Measurements from ENCODE around the gene MYCBP2. TPM values are rescaled to one million over a fixed set of nuclear protein-coding genes. Genes with fewer than 3 reads are reported as not detected.
"Not testable (repeated sequence)": the region's sequence is repeated elsewhere in the genome, so short reads cannot be mapped to it uniquely, and the experiment has no call there.

Gene MYCBP2
- total RNA-seq, 1 donor from 2014 or later = 61.1 TPM

DNA sequence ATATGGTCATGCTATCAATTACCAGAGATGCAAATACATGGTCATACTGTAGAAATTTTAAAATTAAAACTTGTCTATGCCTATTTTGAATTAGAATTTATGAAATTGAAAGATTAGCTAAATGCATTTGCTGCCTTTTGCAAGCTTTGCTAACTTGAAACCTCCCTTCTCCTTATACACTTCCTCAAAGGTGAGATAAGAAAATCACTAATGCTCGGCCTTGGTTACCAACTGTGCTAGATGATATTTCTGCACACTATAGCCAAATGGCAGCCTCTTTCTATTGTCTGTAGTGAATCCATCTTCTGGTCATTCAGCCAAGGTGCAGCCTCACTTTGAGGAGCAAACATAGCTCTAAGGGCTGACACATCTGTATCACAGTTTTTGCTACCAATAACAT is 31.1 kb upstream of the MYCBP2 start:
- Histone ChIP-seq H3K4me3 (ENCODE audit: low read length in 3 of 3) (no peak overlapping the region), H3K9me3 (ENCODE audit: control insufficient read depth in 3 of 3, low read length in 3 of 3) (no peaks in the 10 kb centered on the region), H3K4me1 (ENCODE audit: control insufficient read depth in 3 of 3, insufficient read depth in 3 of 3, low read length in 3 of 3) (no peaks in the 10 kb centered on the region), H3K9ac (ENCODE audit: low read depth in 1 of 3, low read length in 3 of 3) (no peak overlapping the region), H3K27ac (ENCODE audit: low read depth, low read length) (no peak overlapping the region), H3K36me3 (ENCODE audit: control insufficient read depth in 3 of 3, insufficient read depth in 3 of 3, low read length in 3 of 3) (no peaks in the 10 kb centered on the region), H3K27me3 (ENCODE audit: control insufficient read depth in 3 of 3, insufficient read depth in 3 of 3, low read length in 3 of 3) (no peaks in the 10 kb centered on the region)

DNA sequence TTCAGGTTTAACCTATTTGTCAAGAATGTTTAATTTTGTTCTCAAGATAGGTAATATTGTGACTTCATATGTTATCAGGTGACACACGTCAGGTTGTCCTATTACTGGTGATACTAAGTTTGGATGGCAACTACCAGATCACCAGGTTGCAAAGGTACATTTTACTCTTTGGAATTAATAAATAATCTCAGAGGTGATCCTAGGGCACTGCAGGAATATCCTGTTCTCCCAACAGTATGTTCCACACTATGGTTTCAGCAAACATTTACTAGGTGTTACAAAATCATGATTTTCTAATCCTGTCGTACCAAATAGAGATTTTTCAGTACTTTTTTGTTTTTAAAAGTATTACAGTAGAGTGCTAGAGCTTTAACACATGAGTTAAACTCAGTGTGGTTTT is 29.3 kb upstream of the MYCBP2 start:
- Histone ChIP-seq H3K4me1 (ENCODE audit: control insufficient read depth in 3 of 3, insufficient read depth in 3 of 3, low read length in 3 of 3) (no peaks in the 10 kb centered on the region), H3K9ac (ENCODE audit: low read depth in 1 of 3, low read length in 3 of 3) (no peak overlapping the region), H3K27me3 (ENCODE audit: control insufficient read depth in 3 of 3, insufficient read depth in 3 of 3, low read length in 3 of 3) (no peaks in the 10 kb centered on the region), H3K9me3 (ENCODE audit: control insufficient read depth in 3 of 3, low read length in 3 of 3) (no peaks in the 10 kb centered on the region), H3K36me3 (ENCODE audit: control insufficient read depth in 3 of 3, insufficient read depth in 3 of 3, low read length in 3 of 3) (no peaks in the 10 kb centered on the region), H3K27ac (ENCODE audit: low read depth, low read length) (no peak overlapping the region), H3K4me3 (ENCODE audit: low read length in 3 of 3) (no peak overlapping the region)

- no peaks in the 10 kb centered on the region for H3K36me3 ChIP-seq (ENCODE audit: control insufficient read depth in 3 of 3, insufficient read depth in 3 of 3, low read length in 3 of 3)
- no peak overlapping the region for H3K27ac ChIP-seq (ENCODE audit: low read depth, low read length)
- H3K9ac ChIP-seq (ENCODE audit: low read depth in 1 of 3, low read length in 3 of 3) = no peak overlapping the region
- H3K4me1 ChIP-seq (ENCODE audit: control insufficient read depth in 3 of 3, insufficient read depth in 3 of 3, low read length in 3 of 3) = no peaks in the 10 kb centered on the region
- no peaks in the 10 kb centered on the region for H3K9me3 ChIP-seq (ENCODE audit: control insufficient read depth in 3 of 3, low read length in 3 of 3)
- H3K4me3 ChIP-seq (ENCODE audit: low read length in 3 of 3) = no peak overlapping the region
- no peaks in the 10 kb centered on the region for H3K27me3 ChIP-seq (ENCODE audit: control insufficient read depth in 3 of 3, insufficient read depth in 3 of 3, low read length in 3 of 3)
These were observed 27.1 kb upstream of the MYCBP2 start for GRCh38 chr13:77353995-77354394.

GRCh38 chr13:77351315-77351714 is 24.4 kb upstream of the MYCBP2 start:
- H3K27me3 ChIP-seq (ENCODE audit: control insufficient read depth in 3 of 3, insufficient read depth in 3 of 3, low read length in 3 of 3) = no peaks in the 10 kb centered on the region
- no peak overlapping the region for H3K4me3 ChIP-seq (ENCODE audit: low read length in 3 of 3)
- no peak overlapping the region for H3K9ac ChIP-seq (ENCODE audit: low read depth in 1 of 3, low read length in 3 of 3)
- no peaks in the 10 kb centered on the region for H3K4me1 ChIP-seq (ENCODE audit: control insufficient read depth in 3 of 3, insufficient read depth in 3 of 3, low read length in 3 of 3)
- H3K36me3 ChIP-seq (ENCODE audit: control insufficient read depth in 3 of 3, insufficient read depth in 3 of 3, low read length in 3 of 3) = no peaks in the 10 kb centered on the region
- no peak overlapping the region for H3K27ac ChIP-seq (ENCODE audit: low read depth, low read length)
- H3K9me3 ChIP-seq (ENCODE audit: control insufficient read depth in 3 of 3, low read length in 3 of 3) = no peaks in the 10 kb centered on the region

DNA sequence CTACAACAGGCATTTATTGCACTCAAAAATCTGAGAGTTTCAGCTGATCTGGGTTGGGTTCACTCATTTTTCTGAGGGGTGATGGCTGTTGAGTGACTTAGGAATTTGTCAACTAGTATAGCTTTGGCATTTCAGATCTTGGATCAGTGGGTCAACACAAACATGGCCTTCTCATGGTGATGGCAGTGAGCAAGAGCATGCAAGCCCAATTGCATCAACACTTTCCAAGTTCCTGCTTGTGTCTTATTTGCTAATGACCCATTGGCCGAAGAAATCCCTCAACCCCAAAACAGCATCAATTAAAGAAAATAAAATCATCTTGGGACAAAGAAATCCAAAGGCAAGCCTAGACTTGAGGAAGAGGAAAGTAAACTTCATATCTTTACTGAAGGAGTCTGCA is 23.9 kb upstream of the MYCBP2 start:
- H3K9me3 ChIP-seq (ENCODE audit: control insufficient read depth in 3 of 3, low read length in 3 of 3) = no peaks in the 10 kb centered on the region
- H3K27ac ChIP-seq (ENCODE audit: low read depth, low read length) = no peak overlapping the region
- no peak overlapping the region for H3K9ac ChIP-seq (ENCODE audit: low read depth in 1 of 3, low read length in 3 of 3)
- H3K4me1 ChIP-seq (ENCODE audit: control insufficient read depth in 3 of 3, insufficient read depth in 3 of 3, low read length in 3 of 3) = no peaks in the 10 kb centered on the region
- no peak overlapping the region for H3K4me3 ChIP-seq (ENCODE audit: low read length in 3 of 3)
- no peaks in the 10 kb centered on the region for H3K36me3 ChIP-seq (ENCODE audit: control insufficient read depth in 3 of 3, insufficient read depth in 3 of 3, low read length in 3 of 3)
- no peaks in the 10 kb centered on the region for H3K27me3 ChIP-seq (ENCODE audit: control insufficient read depth in 3 of 3, insufficient read depth in 3 of 3, low read length in 3 of 3)

- no peaks in the 10 kb centered on the region for H3K9me3 ChIP-seq (ENCODE audit: control insufficient read depth in 3 of 3, low read length in 3 of 3)
- no peaks in the 10 kb centered on the region for H3K36me3 ChIP-seq (ENCODE audit: control insufficient read depth in 3 of 3, insufficient read depth in 3 of 3, low read length in 3 of 3)
- no peak overlapping the region for H3K9ac ChIP-seq (ENCODE audit: low read depth in 1 of 3, low read length in 3 of 3)
- no peak overlapping the region for H3K27ac ChIP-seq (ENCODE audit: low read depth, low read length)
- H3K4me1 ChIP-seq (ENCODE audit: control insufficient read depth in 3 of 3, insufficient read depth in 3 of 3, low read length in 3 of 3) = no peaks in the 10 kb centered on the region
- H3K4me3 ChIP-seq (ENCODE audit: low read length in 3 of 3) = no peak overlapping the region
- no peaks in the 10 kb centered on the region for H3K27me3 ChIP-seq (ENCODE audit: control insufficient read depth in 3 of 3, insufficient read depth in 3 of 3, low read length in 3 of 3)
These were observed 22.5 kb upstream of the MYCBP2 start for GRCh38 chr13:77349365-77349764.

- H3K27ac ChIP-seq (ENCODE audit: low read depth, low read length); H3K36me3 ChIP-seq (ENCODE audit: control insufficient read depth in 3 of 3, insufficient read depth in 3 of 3, low read length in 3 of 3); H3K27me3 ChIP-seq (ENCODE audit: control insufficient read depth in 3 of 3, insufficient read depth in 3 of 3, low read length in 3 of 3); H3K4me3 ChIP-seq (ENCODE audit: low read length in 3 of 3); H3K9me3 ChIP-seq (ENCODE audit: control insufficient read depth in 3 of 3, low read length in 3 of 3); H3K9ac ChIP-seq (ENCODE audit: low read depth in 1 of 3, low read length in 3 of 3); H3K4me1 ChIP-seq (ENCODE audit: control insufficient read depth in 3 of 3, insufficient read depth in 3 of 3, low read length in 3 of 3): not testable (repeated sequence)
These were observed 20.5 kb upstream of the MYCBP2 start for GRCh38 chr13:77347351-77347750.

- H3K27ac ChIP-seq (ENCODE audit: low read depth, low read length) = no peak overlapping the region
- no peak overlapping the region for H3K4me3 ChIP-seq (ENCODE audit: low read length in 3 of 3)
- H3K4me1 ChIP-seq (ENCODE audit: control insufficient read depth in 3 of 3, insufficient read depth in 3 of 3, low read length in 3 of 3) = no peaks in the 10 kb centered on the region
- H3K9ac ChIP-seq (ENCODE audit: low read depth in 1 of 3, low read length in 3 of 3) = no peak overlapping the region
- H3K27me3 ChIP-seq (ENCODE audit: control insufficient read depth in 3 of 3, insufficient read depth in 3 of 3, low read length in 3 of 3) = no peaks in the 10 kb centered on the region
- H3K9me3 ChIP-seq (ENCODE audit: control insufficient read depth in 3 of 3, low read length in 3 of 3) = no peaks in the 10 kb centered on the region
- no peaks in the 10 kb centered on the region for H3K36me3 ChIP-seq (ENCODE audit: control insufficient read depth in 3 of 3, insufficient read depth in 3 of 3, low read length in 3 of 3)
These were observed 18.4 kb upstream of the MYCBP2 start for GRCh38 chr13:77345150-77345780.

GRCh38 chr13:77343841-77344240 is 16.9 kb upstream of the MYCBP2 start:
- Histone ChIP-seq H3K36me3 (ENCODE audit: control insufficient read depth in 3 of 3, insufficient read depth in 3 of 3, low read length in 3 of 3) (no peaks in the 10 kb centered on the region), H3K9me3 (ENCODE audit: control insufficient read depth in 3 of 3, low read length in 3 of 3) (no peaks in the 10 kb centered on the region), H3K27ac (ENCODE audit: low read depth, low read length) (no peak overlapping the region), H3K4me3 (ENCODE audit: low read length in 3 of 3) (no peak overlapping the region), H3K27me3 (ENCODE audit: control insufficient read depth in 3 of 3, insufficient read depth in 3 of 3, low read length in 3 of 3) (no peaks in the 10 kb centered on the region), H3K9ac (ENCODE audit: low read depth in 1 of 3, low read length in 3 of 3) (no peak overlapping the region), H3K4me1 (ENCODE audit: control insufficient read depth in 3 of 3, insufficient read depth in 3 of 3, low read length in 3 of 3) (peaks cover 5 to 7% (median 6%) of the 10 kb centered on the region in 3 donors)

DNA sequence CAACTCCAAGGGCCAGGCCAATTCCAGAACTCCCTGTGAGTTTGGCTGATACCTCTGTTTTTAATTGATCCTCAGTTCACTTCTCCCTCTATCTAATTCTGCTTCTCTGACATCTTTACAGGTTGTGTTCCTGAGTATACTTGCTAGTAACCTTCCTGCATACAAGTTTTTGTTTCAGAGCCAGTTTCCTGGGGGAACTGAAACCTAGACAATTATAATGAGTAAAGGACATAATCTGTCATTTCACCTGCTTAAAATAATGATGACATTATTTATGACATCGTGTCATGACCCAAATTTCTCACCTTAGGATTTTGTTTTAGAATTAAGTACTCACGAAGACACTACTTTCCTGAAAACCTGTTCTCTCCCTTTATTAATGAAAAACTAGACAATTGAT is 12.5 kb upstream of the MYCBP2 start:
- no peaks in the 10 kb centered on the region for H3K9me3 ChIP-seq (ENCODE audit: control insufficient read depth in 3 of 3, low read length in 3 of 3)
- H3K4me1 ChIP-seq (ENCODE audit: control insufficient read depth in 3 of 3, insufficient read depth in 3 of 3, low read length in 3 of 3) = peaks cover 5 to 30% (median 8%) of the 10 kb centered on the region in 3 donors
- no peak overlapping the region for H3K27ac ChIP-seq (ENCODE audit: low read depth, low read length)
- no peak overlapping the region for H3K4me3 ChIP-seq (ENCODE audit: low read length in 3 of 3)
- no peak overlapping the region for H3K9ac ChIP-seq (ENCODE audit: low read depth in 1 of 3, low read length in 3 of 3)
- H3K27me3 ChIP-seq (ENCODE audit: control insufficient read depth in 3 of 3, insufficient read depth in 3 of 3, low read length in 3 of 3) = no peaks in the 10 kb centered on the region
- H3K36me3 ChIP-seq (ENCODE audit: control insufficient read depth in 3 of 3, insufficient read depth in 3 of 3, low read length in 3 of 3) = no peaks in the 10 kb centered on the region

Measured in skeletal muscle tissue (tissue), 4 donors.